H9 (cell line): ENCODE data around the gene CAMK2N2. TPM values are rescaled to one million over a fixed set of nuclear protein-coding genes. Genes with fewer than 3 reads are reported as not detected.

Experiments used
- DNase-seq: peaks from one replicate; pipeline ENCODE4 v3.0.0-alpha.2; 2017
- H2AFZ ChIP-seq: one replicate; pipeline ENCODE4 v1.6.1; 2013; ENCODE audit warnings: mild to moderate bottlenecking, low read length, control low read depth, moderate library complexity
- H2AK5ac ChIP-seq: 2 replicates; pipeline ENCODE4 v1.6.1; 2013; ENCODE audit warnings: low read length, control low read depth, mixed read lengths; ENCODE audit not compliant: insufficient read length
- H2BK120ac ChIP-seq: one replicate; pipeline ENCODE4 v1.6.1; 2013; ENCODE audit warnings: low read depth, mild to moderate bottlenecking, low read length, control low read depth, inconsistent platforms; ENCODE audit not compliant: poor library complexity, severe bottlenecking
- H2BK12ac ChIP-seq: 2 replicates; pipeline ENCODE4 v1.6.1; 2013; ENCODE audit warnings: low read length, control low read depth, mixed read lengths, low read depth; ENCODE audit not compliant: insufficient read length
- H2BK15ac ChIP-seq: 2 replicates; pipeline ENCODE4 v1.6.1; 2013; ENCODE audit warnings: low read depth, low read length, control low read depth
- H2BK20ac ChIP-seq: one replicate; pipeline ENCODE4 v1.6.1; 2013; ENCODE audit warnings: low read depth, mild to moderate bottlenecking, low read length, control low read depth, inconsistent platforms; ENCODE audit not compliant: poor library complexity, severe bottlenecking
- H2BK5ac ChIP-seq: 2 replicates; pipeline ENCODE4 v1.6.1; 2013; ENCODE audit warnings: low read length, control low read depth, mixed read lengths; ENCODE audit not compliant: insufficient read length
- H3K14ac ChIP-seq: 2 replicates; pipeline ENCODE4 v1.6.1; 2013; ENCODE audit warnings: low read length, control low read depth; ENCODE audit not compliant: insufficient read depth
- H3K18ac ChIP-seq: 2 replicates; pipeline ENCODE4 v1.6.1; 2013; ENCODE audit warnings: low read depth, mild to moderate bottlenecking, mixed read lengths, low read length, control low read depth; ENCODE audit not compliant: insufficient read length
- H3K23ac ChIP-seq: 2 replicates; pipeline ENCODE4 v1.6.1; 2013; ENCODE audit warnings: low read length, control low read depth, mixed read lengths, low read depth; ENCODE audit not compliant: insufficient read length
- H3K23me2 ChIP-seq: 2 replicates; pipeline ENCODE4 v1.6.1; 2013; ENCODE audit warnings: low read depth, mild to moderate bottlenecking, mixed read lengths, low read length, control low read depth; ENCODE audit not compliant: insufficient read length, poor library complexity, severe bottlenecking
- H3K27ac ChIP-seq: 2 replicates; pipeline ENCODE4 v1.5.1; 2013; ENCODE audit warnings: low read length, control low read depth, mixed read lengths, low read depth; ENCODE audit not compliant: insufficient read length
- H3K27me3 ChIP-seq: 2 replicates; pipeline ENCODE4 v1.6.1; 2013; ENCODE audit warnings: low read length, control low read depth, inconsistent platforms; ENCODE audit not compliant: insufficient read depth
- H3K4ac ChIP-seq: 2 replicates; pipeline ENCODE4 v1.6.1; 2013; ENCODE audit warnings: low read depth, mild to moderate bottlenecking, control low read depth, inconsistent platforms, low read length, moderate library complexity
- H3K4me1 ChIP-seq: 2 replicates; pipeline ENCODE4 v1.6.1; 2013; ENCODE audit warnings: low read length, control low read depth, inconsistent platforms; ENCODE audit not compliant: insufficient read depth
- H3K4me2 ChIP-seq: 2 replicates; pipeline ENCODE4 v1.6.1; 2013; ENCODE audit warnings: low read length, control low read depth, mixed read lengths; ENCODE audit not compliant: insufficient read length, insufficient read depth
- H3K56ac ChIP-seq: 2 replicates; pipeline ENCODE4 v1.6.1; 2013; ENCODE audit warnings: low read depth, mild to moderate bottlenecking, mixed read lengths, low read length, control low read depth; ENCODE audit not compliant: insufficient read length
- H3K79me1 ChIP-seq: 2 replicates; pipeline ENCODE4 v1.6.1; 2013; ENCODE audit warnings: low read depth, mild to moderate bottlenecking, moderate library complexity, low read length, control low read depth, inconsistent platforms; ENCODE audit not compliant: insufficient read depth, poor library complexity, severe bottlenecking
- H3K79me2 ChIP-seq: 2 replicates; pipeline ENCODE4 v1.6.1; 2013; ENCODE audit warnings: low read length, control low read depth, inconsistent platforms; ENCODE audit not compliant: insufficient read depth
- H3K9ac ChIP-seq: 2 replicates; pipeline ENCODE4 v1.6.1; 2013; ENCODE audit warnings: low read length, control low read depth, mixed read lengths; ENCODE audit not compliant: insufficient read length; ENCODE audit errors: extremely low read depth
- H3K9me3 ChIP-seq: one replicate; pipeline ENCODE4 v1.6.1; 2013; ENCODE audit warnings: low read depth, low read length, inconsistent platforms; ENCODE audit not compliant: control insufficient read depth
- H3T11ph ChIP-seq: one replicate; pipeline ENCODE4 v1.6.1; 2013; ENCODE audit warnings: mild to moderate bottlenecking, low read length, control low read depth, inconsistent platforms
- H4K20me1 ChIP-seq: one replicate; pipeline ENCODE4 v1.6.1; 2013; ENCODE audit not compliant: control insufficient read depth, insufficient read length, insufficient read depth
- H4K5ac ChIP-seq: 2 replicates; pipeline ENCODE4 v1.6.1; 2013; ENCODE audit warnings: low read depth, mild to moderate bottlenecking, mixed read lengths, low read length, control low read depth; ENCODE audit not compliant: insufficient read length
- H4K8ac ChIP-seq: replicated peaks from 2 replicates; pipeline ENCODE4 v1.6.1; 2013; ENCODE audit warnings: low read length, control low read depth, mixed read lengths, low read depth; ENCODE audit not compliant: insufficient read length
- H4K91ac ChIP-seq: 2 replicates; pipeline ENCODE4 v1.6.1; 2013; ENCODE audit warnings: low read depth, mild to moderate bottlenecking, moderate library complexity, mixed read lengths, low read length, control low read depth; ENCODE audit not compliant: insufficient read length
- H3K27ac Mint-ChIP-seq, 3 experiments: 2 replicates in 2 of 3; 3 replicates in 1 of 3; pipeline ENCODE4 v1.8.0; 2020 to 2021; ENCODE audit warnings: mixed read lengths in 3 of 3, mild to moderate bottlenecking in 1 of 3, moderate library complexity in 1 of 3
- H3K27me3 Mint-ChIP-seq: 2 replicates; pipeline ENCODE4 v1.8.0; 2021; ENCODE audit warnings: low read depth, mild to moderate bottlenecking, moderate library complexity, mixed read lengths
- H3K36me3 Mint-ChIP-seq, 3 experiments: 2 replicates in 2 of 3; 3 replicates in 1 of 3; pipeline ENCODE4 v1.8.0; 2020 to 2021; ENCODE audit warnings: low read depth in 3 of 3, mixed read lengths in 3 of 3; ENCODE audit not compliant: insufficient read depth in 1 of 3
- H3K4me1 Mint-ChIP-seq, 2 experiments: 2 replicates each; pipeline ENCODE4 v1.8.0; 2020; ENCODE audit warnings: mixed read lengths in 2 of 2
- H3K4me3 Mint-ChIP-seq, 2 experiments: 2 replicates in 1 of 2; 3 replicates in 1 of 2; pipeline ENCODE4 v1.8.0; 2020 to 2021; ENCODE audit warnings: mild to moderate bottlenecking in 2 of 2, mixed read lengths in 2 of 2, moderate library complexity in 1 of 2
- H3K9me3 Mint-ChIP-seq, 2 experiments: 2 replicates in 1 of 2; 3 replicates in 1 of 2; pipeline ENCODE4 v1.8.0; 2020; ENCODE audit warnings: mild to moderate bottlenecking in 2 of 2, mixed read lengths in 2 of 2, moderate library complexity in 1 of 2
- CTCF ChIP-seq: fragments of 200-600 bp; sonication (generic); conservative IDR thresholded peaks from 3 replicates; pipeline ENCODE4 v1.8.0; 2021; ENCODE audit warnings: antibody characterized with exemption, mild to moderate bottlenecking
- WGBS: extraction: QIAGEN DNeasy Blood & Tissue Kit; methylation state at CpG from one replicate; pipeline ENCODE4 v1.1.7; 2013; ENCODE audit warnings: missing lambda C conversion rate, low lambda C conversion rate, mixed read lengths; ENCODE audit not compliant: insufficient read length; ENCODE audit errors: extremely low coverage; 5-methylcytosine and 5-hydroxymethylcytosine counted together
- total RNA-seq: library from RNA; stranded (reverse); gene quantifications from 2 replicates; pipeline ENCODE4 v1.2.1, GENCODE V29; 2021

The CAMK2N2 gene
- total RNA-seq, 1 experiment from 2014 or later, result 12.6 TPM

GRCh38 chr3:184236636-184237035, 24.7 kb downstream of the CAMK2N2 start:
- no peak overlapping the region for H3K27ac Mint-ChIP-seq
- Histone ChIP-seq H2BK5ac (no peak overlapping the region), H4K91ac (no peak overlapping the region), H3K27ac (no peak overlapping the region), H3K9me3 (no peaks in the 10 kb centered on the region), H3K4ac (no peak overlapping the region), H3K23me2 (no peaks in the 10 kb centered on the region), H3K18ac (no peak overlapping the region), H4K5ac (no peak overlapping the region), H2AK5ac (no peak overlapping the region), H2BK120ac (no peak overlapping the region), H3K23ac (no peak overlapping the region), H2BK15ac (no peak overlapping the region), H4K20me1 (no peaks in the 10 kb centered on the region), H2BK12ac (no peak overlapping the region), H3K14ac (no peak overlapping the region), H3T11ph (no peak overlapping the region), H3K56ac (no peak overlapping the region), H4K8ac (no peak overlapping the region), H3K9ac (no peak overlapping the region), H3K4me2 (no peak overlapping the region), H3K4me1 (no peaks in the 10 kb centered on the region), H3K27me3 (peaks cover 9% of the 10 kb centered on the region), H2AFZ (no peak overlapping the region), H3K79me1 (no peaks in the 10 kb centered on the region), H2BK20ac (no peak overlapping the region), H3K79me2 (no peaks in the 10 kb centered on the region)
- H3K36me3 Mint-ChIP-seq, result no peaks in the 10 kb centered on the region; a peak in 1 of 7 replicates
- peaks cover 23% of the 10 kb centered on the region for H3K27me3 Mint-ChIP-seq
- H3K4me1 Mint-ChIP-seq, result 0 out of 4 replicates have a peak, but pooled peaks cover 0 to 4% of the 10 kb centered on the region in 2 experiments
- TF ChIP-seq CTCF, result no peak
- no peak for DNase-seq
- no CpG with 5 or more reads among the region's 3 CpGs for WGBS
- H3K4me3 Mint-ChIP-seq, result no peak overlapping the region
- no peaks in the 10 kb centered on the region for H3K9me3 Mint-ChIP-seq
